Measurements from ENCODE around the gene TMEM273.

Gene TMEM273

DNA sequence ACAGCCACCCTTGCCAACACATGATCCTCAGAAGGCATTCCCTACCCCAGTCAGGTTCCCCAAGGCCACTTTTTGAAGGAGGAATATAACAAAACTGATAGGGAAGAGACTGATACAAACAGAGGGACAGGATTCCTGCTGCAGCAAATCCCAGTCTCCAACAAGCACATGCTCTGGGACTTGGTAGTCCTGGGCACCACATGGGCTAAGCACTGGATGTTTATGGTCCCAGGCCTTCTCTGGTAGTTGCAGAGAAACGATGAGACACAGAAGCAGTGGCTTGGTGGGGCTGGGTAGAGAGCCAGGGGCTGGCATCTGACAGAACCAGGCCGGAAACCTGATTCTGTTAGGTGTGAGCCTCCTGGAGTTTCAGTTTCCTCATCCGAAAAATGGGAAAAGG, 76.1 kb downstream of the TMEM273 start:
- DNase-seq: no peak
- TF ChIP-seq CTCF (IDR thresholded peaks at IDR 0.05; ENCODE audit: low read depth, low read length): no peak

DNA sequence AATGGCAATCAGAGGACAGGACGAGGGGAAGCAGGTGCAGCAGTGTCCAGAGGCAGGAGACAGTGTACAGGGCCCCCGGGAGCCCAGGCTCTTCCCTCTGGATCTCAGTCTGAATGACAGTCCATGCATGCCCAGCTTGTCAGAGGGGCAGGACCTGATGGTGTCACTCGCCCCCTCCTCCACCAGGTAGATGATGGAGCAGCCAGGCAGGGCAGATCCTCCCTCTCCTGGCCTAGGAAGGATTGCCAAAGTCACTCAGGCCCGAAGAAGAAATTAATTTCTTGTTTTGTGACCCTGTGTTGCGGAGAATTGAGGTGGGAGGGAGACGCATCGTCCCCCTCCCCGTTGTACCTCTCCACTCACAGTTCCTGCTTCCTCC, 76.9 kb downstream of the TMEM273 start:
- Histone ChIP-seq H3K27me3 (ENCODE audit: insufficient read depth, low read depth, severe bottlenecking) (peaks cover 17% of the 10 kb centered on the region), H3K36me3 (no peaks in the 10 kb centered on the region), H3K4me3 (ENCODE audit: low read depth, low read length) (no peak overlapping the region), H3K9me3 (ENCODE audit: severe bottlenecking) (no peaks in the 10 kb centered on the region), H3K27ac (no peak overlapping the region)
- no peak for DNase-seq
- no peak for TF ChIP-seq CTCF (IDR thresholded peaks at IDR 0.05; ENCODE audit: low read depth, low read length)

More for the DNA sequence above, 76.1 kb downstream of the TMEM273 start:
- H3K27me3 ChIP-seq (ENCODE audit: insufficient read depth, low read depth, severe bottlenecking): peaks cover 19% of the 10 kb centered on the region
- H3K27ac ChIP-seq: no peak overlapping the region
- no peaks in the 10 kb centered on the region for H3K9me3 ChIP-seq (ENCODE audit: severe bottlenecking)
- H3K4me3 ChIP-seq (ENCODE audit: low read depth, low read length): no peak overlapping the region
- no peaks in the 10 kb centered on the region for H3K36me3 ChIP-seq

- DNase-seq: no peak
- no peaks in the 10 kb centered on the region for H3K9me3 ChIP-seq (ENCODE audit: severe bottlenecking)
- H3K4me3 ChIP-seq (ENCODE audit: low read depth, low read length): no peak overlapping the region
- no peak for TF ChIP-seq CTCF (IDR thresholded peaks at IDR 0.05; ENCODE audit: low read depth, low read length)
- H3K27ac ChIP-seq: no peak overlapping the region
- peaks cover 15% of the 10 kb centered on the region for H3K27me3 ChIP-seq (ENCODE audit: insufficient read depth, low read depth, severe bottlenecking)
- H3K36me3 ChIP-seq: no peaks in the 10 kb centered on the region
Measured at GRCh38 chr10:49110684-49111319, 77.4 kb downstream of the TMEM273 start.

- no peak overlapping the region for H3K4me3 ChIP-seq (ENCODE audit: low read depth, low read length)
- no peaks in the 10 kb centered on the region for H3K36me3 ChIP-seq
- no peaks in the 10 kb centered on the region for H3K9me3 ChIP-seq (ENCODE audit: severe bottlenecking)
- peaks cover 11% of the 10 kb centered on the region for H3K27me3 ChIP-seq (ENCODE audit: insufficient read depth, low read depth, severe bottlenecking)
- no peak overlapping the region for H3K27ac ChIP-seq
- no peak for DNase-seq
- TF ChIP-seq CTCF (IDR thresholded peaks at IDR 0.05; ENCODE audit: low read depth, low read length): no peak
Measured at GRCh38 chr10:49109669-49110340, 78.4 kb downstream of the TMEM273 start.

- no peak for TF ChIP-seq CTCF (IDR thresholded peaks at IDR 0.05; ENCODE audit: low read depth, low read length)
- Histone ChIP-seq H3K36me3 (no peaks in the 10 kb centered on the region), H3K27ac (no peak overlapping the region), H3K27me3 (ENCODE audit: insufficient read depth, low read depth, severe bottlenecking) (peaks cover 8% of the 10 kb centered on the region), H3K4me3 (ENCODE audit: low read depth, low read length) (no peak overlapping the region), H3K9me3 (ENCODE audit: severe bottlenecking) (no peaks in the 10 kb centered on the region)
- no peak for DNase-seq
Measured at GRCh38 chr10:49108656-49109055, 79.5 kb downstream of the TMEM273 start.

All from WERI-Rb-1 (cell line).